ENCODE measurements around the gene MPDZ. TPM values are rescaled to one million over a fixed set of nuclear protein-coding genes. Genes with fewer than 3 reads are reported as not detected.

Gene MPDZ
- total RNA-seq, 2 donors from 2014 or later = 2.3 to 8.1 TPM

DNA sequence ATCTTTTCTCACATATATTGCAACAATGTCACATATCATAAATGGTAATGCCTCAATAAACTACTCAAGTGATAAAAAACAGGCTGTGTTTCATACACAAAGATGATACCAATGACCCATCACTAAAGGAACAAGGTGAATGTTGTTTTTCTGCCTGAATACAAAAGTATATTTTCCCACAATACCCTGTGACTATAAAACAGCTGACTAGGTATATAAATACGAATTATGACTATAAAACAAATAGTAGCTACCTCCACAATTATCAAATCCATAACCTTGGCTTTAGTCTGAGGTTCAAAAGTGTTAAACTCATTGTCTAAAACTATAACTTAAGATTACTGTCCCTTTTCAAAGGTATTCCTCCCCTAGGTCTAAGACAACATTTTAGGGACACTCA lies 58.7 kb downstream of the MPDZ start:
- no peak for DNase-seq
- no peak overlapping the region for H3K9ac ChIP-seq (ENCODE audit: low read depth in 2 of 2, low read length in 2 of 2)
- TF ChIP-seq, protein P1, sequence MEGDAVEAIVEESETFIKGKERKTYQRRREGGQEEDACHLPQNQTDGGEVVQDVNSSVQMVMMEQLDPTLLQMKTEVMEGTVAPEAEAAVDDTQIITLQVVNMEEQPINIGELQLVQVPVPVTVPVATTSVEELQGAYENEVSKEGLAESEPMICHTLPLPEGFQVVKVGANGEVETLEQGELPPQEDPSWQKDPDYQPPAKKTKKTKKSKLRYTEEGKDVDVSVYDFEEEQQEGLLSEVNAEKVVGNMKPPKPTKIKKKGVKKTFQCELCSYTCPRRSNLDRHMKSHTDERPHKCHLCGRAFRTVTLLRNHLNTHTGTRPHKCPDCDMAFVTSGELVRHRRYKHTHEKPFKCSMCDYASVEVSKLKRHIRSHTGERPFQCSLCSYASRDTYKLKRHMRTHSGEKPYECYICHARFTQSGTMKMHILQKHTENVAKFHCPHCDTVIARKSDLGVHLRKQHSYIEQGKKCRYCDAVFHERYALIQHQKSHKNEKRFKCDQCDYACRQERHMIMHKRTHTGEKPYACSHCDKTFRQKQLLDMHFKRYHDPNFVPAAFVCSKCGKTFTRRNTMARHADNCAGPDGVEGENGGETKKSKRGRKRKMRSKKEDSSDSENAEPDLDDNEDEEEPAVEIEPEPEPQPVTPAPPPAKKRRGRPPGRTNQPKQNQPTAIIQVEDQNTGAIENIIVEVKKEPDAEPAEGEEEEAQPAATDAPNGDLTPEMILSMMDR (IDR thresholded peaks at IDR 0.05) = no peak
- H3K9me3 ChIP-seq = no peaks in the 10 kb centered on the region
- H3K4me3 ChIP-seq = no peak overlapping the region
- intact Hi-C loops (cut with DNase I) = no loop called here
- no peaks in the 10 kb centered on the region for H3K27me3 ChIP-seq
- H3K27ac ChIP-seq = no peak overlapping the region
- no peaks in the 10 kb centered on the region for H3K4me1 ChIP-seq
- no peaks in the 10 kb centered on the region for H3K36me3 ChIP-seq

DNA sequence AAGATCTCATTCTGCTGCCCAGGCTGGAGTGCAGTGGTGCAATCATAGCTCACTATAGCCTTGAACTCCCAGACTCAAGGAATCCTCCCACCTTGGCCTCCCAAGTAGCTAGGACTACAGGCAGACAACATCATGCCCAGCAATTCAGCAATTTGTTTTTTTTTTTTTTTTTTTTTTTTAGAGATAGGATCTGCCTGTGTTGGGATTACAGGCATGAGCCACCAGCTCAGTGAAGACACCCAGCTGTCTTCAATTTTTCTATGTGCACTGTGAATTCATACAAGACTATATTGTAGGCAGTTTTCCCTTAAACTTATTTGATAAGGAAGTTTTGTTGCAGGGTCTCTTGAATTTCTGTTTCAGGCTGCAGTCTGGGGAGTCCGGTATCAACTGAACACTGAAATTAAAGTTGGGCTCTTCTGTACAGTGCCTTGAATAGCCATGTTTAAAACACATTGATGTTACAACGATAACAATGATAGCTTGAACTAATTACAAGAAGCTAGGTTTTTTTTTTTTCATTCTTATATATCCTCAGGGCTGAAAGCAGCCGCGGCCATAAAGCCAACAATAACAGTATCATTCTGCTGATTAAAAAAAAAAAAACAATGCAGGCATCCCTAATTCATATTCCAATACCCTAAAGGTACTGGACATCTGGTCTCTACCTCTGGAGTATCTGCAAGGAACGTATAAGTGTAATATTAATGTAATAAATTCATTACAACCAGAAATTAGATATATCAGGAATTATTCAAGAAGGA lies 63.5 kb downstream of the MPDZ start:
- Histone ChIP-seq H3K4me3 (no peak overlapping the region), H3K27me3 (no peaks in the 10 kb centered on the region), H3K4me1 (no peaks in the 10 kb centered on the region), H3K27ac (no peak overlapping the region), H3K9me3 (no peaks in the 10 kb centered on the region), H3K36me3 (no peaks in the 10 kb centered on the region), H3K9ac (ENCODE audit: low read depth in 2 of 2, low read length in 2 of 2) (no peak overlapping the region)
- TF ChIP-seq, protein P1 (IDR thresholded peaks at IDR 0.05) = no peak
- intact Hi-C loops (cut with DNase I) = no loop called here
- DNase-seq = no peak

DNA sequence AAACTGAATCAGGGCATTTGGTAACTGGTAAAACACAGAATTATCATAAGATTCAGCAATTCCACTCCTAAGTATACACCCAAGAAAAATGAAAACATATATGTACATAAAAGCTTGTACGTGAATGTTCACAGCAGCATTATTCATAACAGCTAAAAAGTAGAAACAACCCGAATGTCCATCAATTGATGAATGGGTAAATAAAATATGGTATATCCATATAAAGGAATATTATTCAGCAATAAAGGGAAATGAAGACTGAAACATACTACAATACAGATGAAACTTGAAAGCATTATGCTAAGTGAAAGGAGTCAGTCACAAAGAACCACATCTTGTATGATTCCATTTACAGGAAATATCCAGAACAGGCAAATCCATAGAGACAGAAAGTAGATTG lies 65.5 kb downstream of the MPDZ start:
- no peak overlapping the region for H3K27ac ChIP-seq
- H3K9ac ChIP-seq (ENCODE audit: low read depth in 2 of 2, low read length in 2 of 2) = no peak overlapping the region
- TF ChIP-seq, protein P1 (IDR thresholded peaks at IDR 0.05) = no peak
- H3K4me1 ChIP-seq = no peaks in the 10 kb centered on the region
- no peaks in the 10 kb centered on the region for H3K36me3 ChIP-seq
- no peak for DNase-seq
- intact Hi-C loops (cut with DNase I) = no loop called here
- H3K4me3 ChIP-seq = no peak overlapping the region
- no peaks in the 10 kb centered on the region for H3K27me3 ChIP-seq
- no peaks in the 10 kb centered on the region for H3K9me3 ChIP-seq

DNA sequence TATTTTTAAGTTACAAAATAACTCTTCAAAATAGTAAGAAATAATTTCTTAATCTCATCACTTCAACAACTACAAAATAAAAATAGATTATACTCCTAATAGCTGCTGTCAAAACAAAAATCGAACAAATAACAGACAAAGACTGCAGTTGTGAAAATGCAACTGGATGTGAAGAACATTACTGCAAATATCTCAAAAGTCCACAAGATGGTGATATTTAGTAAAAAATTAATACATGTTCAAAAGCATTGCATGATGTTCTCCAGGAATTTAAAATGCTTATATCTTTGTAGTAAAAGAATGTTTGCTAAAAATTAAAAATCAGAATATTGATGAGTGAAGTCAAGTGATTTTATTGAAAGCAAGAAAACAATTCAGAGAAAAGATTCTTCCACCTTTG lies 66.2 kb downstream of the MPDZ start:
- TF ChIP-seq, protein P1 (IDR thresholded peaks at IDR 0.05) = no peak
- Histone ChIP-seq H3K27ac (no peak overlapping the region), H3K4me3 (no peak overlapping the region), H3K27me3 (no peaks in the 10 kb centered on the region), H3K9ac (ENCODE audit: low read depth in 2 of 2, low read length in 2 of 2) (no peak overlapping the region), H3K36me3 (no peaks in the 10 kb centered on the region), H3K9me3 (no peaks in the 10 kb centered on the region), H3K4me1 (no peaks in the 10 kb centered on the region)
- intact Hi-C loops (cut with DNase I) = no loop called here
- DNase-seq = no peak

DNA sequence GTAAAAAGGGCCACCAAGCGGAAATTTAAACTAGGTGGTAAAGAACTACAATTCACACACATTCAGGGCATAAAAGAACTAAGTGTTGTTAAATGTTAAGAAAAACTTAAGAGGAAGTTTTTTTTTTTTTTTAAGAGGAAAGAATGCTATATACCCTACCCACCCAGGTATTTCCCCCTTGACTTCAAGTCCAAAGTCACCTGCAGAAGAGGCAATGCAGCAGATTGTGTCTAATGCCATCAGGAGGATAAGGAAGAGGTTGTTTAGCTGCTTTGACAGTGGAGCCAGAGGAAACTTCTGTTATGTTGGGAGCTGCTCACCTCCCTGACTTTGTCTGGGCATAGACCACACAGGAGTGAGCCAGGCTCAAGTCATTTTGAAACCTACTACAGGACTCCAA lies 69.2 kb downstream of the MPDZ start:
- intact Hi-C loops (cut with DNase I) = no loop called here
- H3K27me3 ChIP-seq = no peaks in the 10 kb centered on the region

More for the DNA sequence above, 69.2 kb downstream of the MPDZ start:
- Histone ChIP-seq H3K9me3 (no peaks in the 10 kb centered on the region), H3K4me3 (no peak overlapping the region), H3K27ac (no peak overlapping the region), H3K9ac (ENCODE audit: low read depth in 2 of 2, low read length in 2 of 2) (no peak overlapping the region), H3K36me3 (no peaks in the 10 kb centered on the region), H3K4me1 (no peaks in the 10 kb centered on the region)
- no peak for DNase-seq
- TF ChIP-seq, protein P1 (IDR thresholded peaks at IDR 0.05) = no peak

All from colonic mucosa (tissue), 4 donors.